HepG2 (cell line): ENCODE results near the gene AIP.
"Not testable (repeated sequence)": the region's sequence is repeated elsewhere in the genome, so short reads cannot be mapped to it uniquely, and the experiment has no call there.

ENCODE experiments used
- ATAD3A ChIP-seq: sonication (generic); formaldehyde crosslinking; IDR thresholded peaks from 2 replicates; pipeline ENCODE4 v1.4.0; 2020; ENCODE audit warnings: missing genetic modification reagents
- CAMTA2 ChIP-seq: sonication (generic); formaldehyde crosslinking; IDR thresholded peaks from 2 replicates; pipeline ENCODE4 v1.4.0; 2020; ENCODE audit warnings: mild to moderate bottlenecking, missing genetic modification reagents, borderline replicate concordance
- HMGXB4 ChIP-seq, 2 experiments: sonication (generic) in 1 of 2; formaldehyde crosslinking in 1 of 2; IDR thresholded peaks; 2 replicates each; pipeline versions ENCODE4 v1.4.0 to v1.6.1; 2018 to 2020; ENCODE audit warnings: missing genetic modification reagents in 2 of 2, borderline replicate concordance in 1 of 2, low read depth in 1 of 2, mild to moderate bottlenecking in 1 of 2, missing biosample characterization in 1 of 2
- POLR2AphosphoS5 ChIP-seq: IDR thresholded peaks from 2 replicates; pipeline ENCODE4 v1.6.1; 2012; ENCODE audit warnings: low read depth, low read length
- TCF7L2 ChIP-seq: IDR thresholded peaks from 2 replicates; pipeline ENCODE4 v1.6.1; 2011; ENCODE audit warnings: mild to moderate bottlenecking, low read depth, low read length, moderate library complexity
- ZNF329 ChIP-seq: sonication (generic); formaldehyde crosslinking; IDR thresholded peaks from 2 replicates; pipeline ENCODE4 v1.9.0; 2021; ENCODE audit warnings: low read depth, mild to moderate bottlenecking, missing genetic modification reagents
- ZNF777 ChIP-seq: sonication (generic); formaldehyde crosslinking; IDR thresholded peaks from 2 replicates; pipeline ENCODE4 v1.4.0; 2020; ENCODE audit warnings: missing genetic modification reagents
- TF ChIP-seq, protein P1 (sequence below): sonication (generic); formaldehyde crosslinking; IDR thresholded peaks from 2 replicates; pipeline ENCODE4 v1.5.0; 2020; ENCODE audit warnings: mild to moderate bottlenecking, missing genetic modification reagents, moderate library complexity

DNA sequence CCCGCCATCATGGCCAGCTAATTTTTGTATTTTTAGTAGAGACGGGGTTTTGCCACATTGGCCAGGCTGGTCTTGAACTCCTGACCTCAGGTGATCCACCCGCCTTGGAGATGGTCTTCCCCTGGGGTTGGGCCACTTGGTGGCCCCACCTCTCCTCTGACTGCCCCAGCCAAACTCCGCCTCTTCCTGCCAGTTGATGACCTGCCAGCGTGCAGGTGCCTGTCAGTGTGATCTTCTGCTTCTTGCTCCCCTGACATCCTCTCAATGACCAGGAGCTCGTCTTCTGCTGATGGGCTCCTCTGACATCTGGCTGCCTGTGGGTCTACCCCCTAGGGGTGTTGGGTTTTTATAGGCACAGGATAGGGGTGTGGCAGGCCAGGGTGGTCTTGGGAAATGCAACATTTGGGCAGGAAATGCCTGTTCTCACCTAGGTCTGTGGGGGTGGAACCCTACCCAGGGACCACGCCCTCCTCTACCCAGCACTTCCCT is 3.1 kb downstream of the AIP start:
- TF ChIP-seq, protein P1, sequence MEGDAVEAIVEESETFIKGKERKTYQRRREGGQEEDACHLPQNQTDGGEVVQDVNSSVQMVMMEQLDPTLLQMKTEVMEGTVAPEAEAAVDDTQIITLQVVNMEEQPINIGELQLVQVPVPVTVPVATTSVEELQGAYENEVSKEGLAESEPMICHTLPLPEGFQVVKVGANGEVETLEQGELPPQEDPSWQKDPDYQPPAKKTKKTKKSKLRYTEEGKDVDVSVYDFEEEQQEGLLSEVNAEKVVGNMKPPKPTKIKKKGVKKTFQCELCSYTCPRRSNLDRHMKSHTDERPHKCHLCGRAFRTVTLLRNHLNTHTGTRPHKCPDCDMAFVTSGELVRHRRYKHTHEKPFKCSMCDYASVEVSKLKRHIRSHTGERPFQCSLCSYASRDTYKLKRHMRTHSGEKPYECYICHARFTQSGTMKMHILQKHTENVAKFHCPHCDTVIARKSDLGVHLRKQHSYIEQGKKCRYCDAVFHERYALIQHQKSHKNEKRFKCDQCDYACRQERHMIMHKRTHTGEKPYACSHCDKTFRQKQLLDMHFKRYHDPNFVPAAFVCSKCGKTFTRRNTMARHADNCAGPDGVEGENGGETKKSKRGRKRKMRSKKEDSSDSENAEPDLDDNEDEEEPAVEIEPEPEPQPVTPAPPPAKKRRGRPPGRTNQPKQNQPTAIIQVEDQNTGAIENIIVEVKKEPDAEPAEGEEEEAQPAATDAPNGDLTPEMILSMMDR (CRISPR knock-in tag): not testable (repeated sequence)
- not testable (repeated sequence) for TF ChIP-seq TCF7L2; POLR2AphosphoS5; HMGXB4 (CRISPR knock-in tag; IDR thresholded peaks at IDR 0.05; ENCODE audit: borderline replicate concordance in 1 of 2, low read depth in 1 of 2); CAMTA2 (CRISPR knock-in tag); ATAD3A (CRISPR knock-in tag); ZNF777 (CRISPR knock-in tag); ZNF329 (CRISPR knock-in tag)
